GM18505 (cell line): ENCODE measurements around the gene CYP2A7.
"Not testable (repeated sequence)": the region's sequence is repeated elsewhere in the genome, so short reads cannot be mapped to it uniquely, and the experiment has no call there.

Experiments
- ATAC-seq: cut with Tn5 transposase; IDR thresholded peaks from one replicate; pipeline ENCODE4 v1.9.1; 2021; ENCODE audit not compliant: unreplicated experiment
- POLR2A ChIP-seq: IDR thresholded peaks from 4 replicates; pipeline ENCODE4 v1.6.1; 2011; ENCODE audit warnings: borderline replicate concordance; ENCODE audit not compliant: insufficient read depth, insufficient read length; ENCODE audit errors: extremely low read depth

CYP2A7 gene

DNA sequence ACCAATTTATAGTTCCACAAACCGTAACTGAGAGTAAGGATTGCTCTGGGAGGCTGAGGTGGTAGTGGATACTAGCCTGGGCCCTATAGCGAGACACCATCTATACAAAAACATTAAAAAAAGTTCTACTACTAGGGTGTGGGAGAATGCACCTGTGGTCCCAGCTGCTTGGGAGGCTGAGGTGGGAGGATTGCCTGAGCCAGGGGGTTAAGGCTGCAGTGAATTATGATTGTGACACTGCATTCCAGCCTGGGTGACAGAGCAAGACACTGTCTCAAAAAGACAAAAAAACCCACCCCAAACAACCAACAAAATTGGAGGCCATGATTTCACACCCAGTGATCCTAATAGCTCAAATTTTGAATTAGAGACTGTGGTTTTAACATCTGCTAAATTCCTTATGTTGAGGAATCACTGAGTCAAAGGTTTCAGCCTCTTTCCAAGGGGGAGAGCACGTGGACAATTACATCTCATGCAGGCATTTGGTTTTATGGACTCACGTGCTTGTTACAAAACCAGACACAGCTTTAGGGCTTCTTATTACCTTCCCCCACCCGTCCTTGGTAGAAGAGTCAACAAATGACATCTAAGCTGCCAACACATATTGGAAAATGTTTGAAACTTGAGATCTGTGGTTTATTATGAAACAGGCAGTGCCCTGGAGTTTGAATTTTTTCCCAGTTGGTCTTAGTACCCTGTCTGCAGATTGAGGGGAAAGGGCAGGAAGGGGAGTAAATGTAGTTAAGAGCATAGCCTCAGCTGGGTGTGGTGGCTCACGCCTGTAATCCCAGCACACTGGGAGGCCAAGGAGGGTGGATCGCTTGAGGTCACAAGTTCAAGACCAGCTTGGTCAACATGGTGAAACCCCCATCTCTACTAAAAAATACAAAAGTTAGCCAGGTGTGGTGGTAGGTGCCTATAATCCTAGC, 50.3 kb downstream of the CYP2A7 start:
- no peak for TF ChIP-seq POLR2A
- no peak for ATAC-seq

DNA sequence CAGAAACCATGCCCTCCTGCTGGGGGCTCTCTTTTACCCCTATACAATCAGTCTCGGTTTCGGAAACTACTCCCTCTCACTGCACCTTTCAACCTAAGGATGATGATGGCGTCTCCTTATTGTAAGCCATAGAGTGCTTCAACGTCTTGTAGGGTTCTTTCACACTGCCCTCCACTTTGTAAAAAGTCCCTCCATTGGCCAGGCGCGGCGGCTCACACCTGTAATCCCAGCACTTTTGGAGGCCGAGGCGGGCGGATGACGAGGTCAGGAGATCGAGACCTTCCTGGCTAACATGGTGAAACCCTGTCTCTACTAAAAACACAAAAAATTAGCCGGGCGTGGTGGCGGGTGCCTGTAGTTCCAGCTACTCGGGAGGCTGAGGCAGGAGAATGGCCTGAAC, 51.3 kb downstream of the CYP2A7 start:
- ATAC-seq, result not testable (repeated sequence)

- ATAC-seq, result no peak
Measured at GRCh38 chr19:40829205-40829604, 52.8 kb downstream of the CYP2A7 start.

DNA sequence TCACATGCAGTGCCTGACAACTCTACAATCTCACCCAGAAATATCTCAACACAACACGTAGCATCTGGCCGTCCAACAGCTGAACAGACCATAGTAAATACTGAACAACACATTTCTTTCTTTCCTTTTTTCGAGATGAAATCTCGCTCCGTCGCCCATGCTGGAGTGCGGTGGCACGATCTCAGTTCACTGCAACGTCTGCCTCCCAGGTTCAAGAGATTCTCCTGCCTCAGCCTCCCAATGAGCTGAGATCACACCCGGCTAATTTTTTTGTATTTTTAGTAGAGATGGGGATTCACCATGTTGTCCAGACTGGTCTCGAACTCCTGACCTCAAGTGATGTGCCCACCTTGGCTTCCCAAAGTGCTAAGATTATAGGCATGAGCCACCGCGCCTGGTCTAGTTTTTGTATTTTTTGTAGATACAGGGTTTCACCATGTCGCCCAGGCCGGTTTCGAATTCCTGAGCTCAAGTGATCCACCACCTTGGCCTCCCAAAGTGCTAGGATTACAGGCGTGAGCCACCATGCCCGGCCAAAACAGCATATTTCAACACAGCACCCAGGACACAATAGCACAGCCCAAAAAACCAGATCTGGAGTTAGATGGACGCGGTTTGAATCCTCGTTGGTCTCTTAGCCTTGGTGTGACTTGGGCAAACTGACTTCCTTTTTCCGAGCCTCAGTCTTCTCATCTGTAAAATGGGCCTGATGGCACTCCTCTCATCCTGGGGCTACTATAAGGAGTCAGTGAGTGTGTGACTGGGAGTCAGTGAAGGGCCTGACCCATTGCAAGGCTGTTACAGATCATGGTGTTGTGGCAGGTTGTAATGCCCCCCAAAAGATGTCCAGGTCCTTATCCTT, 54.4 kb downstream of the CYP2A7 start:
- ATAC-seq, result no peak
- no peak for TF ChIP-seq POLR2A

More at GRCh38 chr19:40829205-40829604, 52.8 kb downstream of the CYP2A7 start:
- no peak for TF ChIP-seq POLR2A

DNA sequence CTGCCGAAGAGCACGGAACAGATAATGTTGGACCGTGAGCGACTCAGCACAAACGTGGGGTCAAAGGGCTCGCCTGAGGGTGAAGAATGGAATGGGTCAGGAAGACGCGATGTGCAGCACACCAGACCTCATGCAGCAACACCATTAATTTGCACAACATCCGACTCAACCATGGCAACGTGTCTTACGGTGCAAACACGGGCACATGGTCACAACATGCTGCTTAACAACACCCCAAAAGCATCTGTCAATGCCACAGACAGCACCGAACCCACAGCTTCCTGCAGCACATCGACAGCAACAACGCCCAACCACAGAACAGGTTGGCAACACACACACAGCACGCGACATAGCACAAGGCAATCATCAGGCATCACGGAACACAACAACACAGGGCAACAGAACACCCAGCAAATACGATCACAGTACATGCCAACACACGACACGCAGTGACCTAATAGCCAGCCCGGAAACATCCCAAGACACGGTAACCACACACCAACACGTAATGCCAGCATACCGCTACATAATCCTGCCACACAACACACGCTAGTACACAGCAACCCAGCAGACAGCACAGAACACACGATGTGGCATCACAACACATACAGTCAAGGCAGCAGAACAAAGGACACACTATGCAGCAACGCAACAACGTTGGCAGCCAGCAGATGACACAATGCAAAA, 55.2 kb downstream of the CYP2A7 start:
- ATAC-seq, result not testable (repeated sequence)

DNA sequence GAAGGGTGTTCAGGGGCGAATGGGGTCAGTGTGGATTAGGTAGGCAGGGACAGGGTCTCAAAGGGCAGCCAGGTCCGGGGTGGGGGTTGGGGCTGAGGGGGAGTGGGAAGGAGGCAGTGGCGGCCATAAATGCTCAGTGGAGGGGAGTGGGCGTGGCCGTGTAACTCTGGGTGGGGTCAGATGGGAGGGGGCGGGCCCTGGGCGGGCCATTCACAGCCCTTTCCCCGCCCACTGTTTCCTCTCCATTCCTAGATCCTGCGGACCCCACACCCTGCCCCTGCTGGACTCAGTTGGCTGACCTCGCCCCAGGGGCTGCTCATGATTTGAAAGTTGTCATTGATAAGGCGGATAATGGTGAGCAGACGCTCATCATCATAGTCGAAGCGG, 55.7 kb downstream of the CYP2A7 start:
- not testable (repeated sequence) for ATAC-seq

DNA sequence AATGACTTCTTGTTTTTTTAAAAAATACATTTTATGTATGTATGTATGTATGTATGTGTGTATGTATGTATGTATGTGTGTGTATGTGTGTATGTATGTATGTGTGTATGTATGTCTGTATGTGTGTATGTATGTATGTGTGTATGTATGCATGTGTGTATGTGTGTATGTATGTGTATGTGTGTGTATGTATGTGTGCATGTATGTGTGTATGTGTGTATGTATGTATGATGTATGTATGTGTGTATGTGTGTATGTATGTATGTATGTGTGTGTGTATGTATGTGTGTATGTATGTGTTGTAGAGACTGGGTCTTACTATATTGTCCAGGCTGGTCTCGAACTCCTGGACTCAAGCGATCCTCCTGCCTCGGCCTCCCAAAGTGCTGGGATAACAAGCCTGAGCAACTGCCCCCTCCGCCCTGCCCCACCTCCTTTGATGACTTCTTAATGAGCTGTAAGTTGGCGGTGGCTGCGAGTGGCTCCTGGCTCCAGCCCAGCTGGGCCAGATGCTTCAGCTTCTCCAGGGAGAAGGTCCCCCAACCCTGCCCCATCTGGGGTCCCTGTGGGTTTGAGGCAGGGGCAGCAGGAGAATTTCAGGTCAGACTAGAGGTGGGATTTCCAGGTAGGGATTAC, 56.5 kb downstream of the CYP2A7 start:
- not testable (repeated sequence) for ATAC-seq
